GM19351 (cell line): ENCODE results near the gene MEA1.
"Not testable (repeated sequence)": the region's sequence is repeated elsewhere in the genome, so short reads cannot be mapped to it uniquely, and the experiment has no call there.

Experiments
- ATAC-seq: cut with Tn5 transposase; IDR thresholded peaks from one replicate; pipeline ENCODE4 v1.9.1; 2021; ENCODE audit warnings: mild to moderate bottlenecking, moderate library complexity; ENCODE audit not compliant: unreplicated experiment

Gene MEA1

DNA sequence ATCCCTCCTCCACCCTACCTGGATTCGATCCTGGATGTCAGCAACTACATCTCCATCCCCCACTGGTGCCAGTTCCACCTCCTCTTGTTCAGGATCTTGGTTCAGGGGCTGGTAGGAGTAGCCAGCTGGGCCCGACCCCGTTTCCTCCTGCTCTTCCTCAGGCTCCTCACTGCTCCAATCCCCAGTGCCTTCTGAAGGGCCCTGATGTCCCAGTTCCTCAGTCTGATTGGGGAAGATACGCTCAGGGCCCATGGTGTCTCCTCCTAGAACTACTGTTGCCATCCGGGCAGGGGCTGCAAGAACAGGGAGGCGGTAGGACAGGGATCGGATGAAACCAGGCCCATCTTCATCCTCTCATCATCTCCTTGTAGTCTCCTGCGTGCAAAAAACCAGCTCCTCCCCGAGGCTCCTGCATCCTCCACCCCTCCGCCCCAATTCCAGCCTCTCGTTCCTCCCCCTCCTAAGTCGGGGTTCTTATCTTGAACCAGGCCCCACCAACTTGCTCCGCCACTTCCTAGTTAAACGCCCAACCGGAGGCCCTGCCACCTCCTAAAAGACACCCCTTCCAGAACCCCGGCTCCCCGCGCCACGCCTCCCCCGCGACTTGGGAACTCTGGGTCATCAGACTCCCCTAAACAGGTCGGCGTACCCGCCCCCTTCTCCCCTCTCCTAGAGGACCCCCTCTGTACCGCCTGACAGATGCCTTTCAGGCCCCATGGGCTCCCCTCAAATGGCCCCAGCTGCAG, 476 bp downstream of the MEA1 start:
- no peak for ATAC-seq

DNA sequence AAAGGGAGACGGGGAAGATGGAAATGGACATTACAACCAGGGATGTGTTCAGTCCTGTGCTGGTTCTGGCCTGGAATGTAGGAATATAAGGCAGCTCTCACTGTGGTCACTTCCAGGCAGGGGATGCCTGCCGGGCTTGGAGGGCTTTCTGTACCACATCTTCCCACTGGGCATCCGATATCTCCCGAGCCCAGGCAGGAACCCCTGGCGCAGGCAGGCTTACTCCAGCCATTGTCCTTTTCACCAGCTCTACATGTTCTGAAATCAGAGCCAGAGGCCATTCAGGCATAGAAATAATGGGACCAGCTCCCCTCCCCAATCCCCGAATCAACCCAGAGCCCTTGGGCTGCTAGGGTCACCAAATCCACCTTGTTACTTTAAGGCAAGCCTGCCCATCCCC, 1.4 kb downstream of the MEA1 start:
- ATAC-seq: no peak

- ATAC-seq: no peak
Observed at GRCh38 chr6:43011207-43011606, 2.5 kb downstream of the MEA1 start.

DNA sequence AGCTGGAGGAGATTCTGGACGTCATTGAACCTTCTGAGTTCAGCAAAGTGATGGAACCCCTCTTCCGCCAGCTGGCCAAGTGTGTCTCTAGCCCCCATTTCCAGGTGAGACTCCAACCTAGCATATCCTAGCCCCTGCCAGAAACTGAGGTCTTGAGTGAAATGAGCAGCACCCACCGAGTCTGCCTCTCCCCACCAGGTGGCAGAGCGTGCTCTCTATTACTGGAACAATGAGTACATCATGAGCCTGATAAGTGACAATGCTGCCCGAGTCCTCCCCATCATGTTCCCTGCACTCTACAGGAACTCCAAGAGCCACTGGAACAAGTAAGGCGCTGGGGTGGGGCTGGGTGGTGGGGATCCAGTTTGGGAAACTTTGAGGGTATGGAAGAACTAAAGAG, 4.6 kb downstream of the MEA1 start:
- no peak for ATAC-seq

DNA sequence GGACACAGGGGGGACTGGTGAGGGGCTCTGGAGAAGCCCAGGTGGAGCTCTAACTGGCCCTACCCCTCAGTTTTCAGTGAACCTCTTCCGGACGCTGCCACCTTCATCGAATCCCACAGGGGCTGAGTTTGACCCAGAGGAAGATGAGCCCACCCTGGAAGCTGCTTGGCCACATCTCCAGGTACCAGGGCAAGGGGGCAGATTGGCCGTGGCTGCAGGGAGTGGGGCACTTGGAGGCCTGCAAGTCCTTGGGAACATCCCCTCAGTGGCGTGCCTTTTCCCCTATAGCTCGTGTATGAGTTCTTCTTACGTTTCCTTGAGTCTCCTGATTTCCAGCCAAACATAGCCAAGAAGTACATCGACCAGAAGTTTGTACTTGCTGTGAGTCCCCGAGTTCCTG, 6.6 kb downstream of the MEA1 start:
- no peak for ATAC-seq

GRCh38 chr6:43006251-43006650, 7.5 kb downstream of the MEA1 start:
- ATAC-seq: no peak

- no peak for ATAC-seq
Observed at GRCh38 chr6:43005844-43006243, 7.9 kb downstream of the MEA1 start.

DNA sequence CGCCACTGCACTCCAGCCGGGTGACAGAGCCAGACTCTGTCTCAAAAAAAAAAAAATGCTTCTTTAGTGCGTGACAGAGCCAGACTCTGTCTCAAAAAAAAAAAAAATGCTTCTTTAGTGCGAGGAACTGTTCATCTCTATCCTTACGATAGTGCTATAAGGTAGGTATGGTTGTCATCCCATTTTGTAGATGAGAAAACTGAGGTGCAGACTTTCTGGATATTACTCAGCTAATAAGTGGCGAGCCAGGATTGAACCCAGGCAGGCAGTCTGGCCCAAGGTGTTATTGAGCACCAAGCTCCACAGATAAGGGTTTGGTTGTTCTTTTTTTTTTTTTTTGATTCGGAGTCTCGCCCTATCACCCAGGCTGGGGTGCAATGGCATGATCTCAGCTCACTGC, 11.9 kb downstream of the MEA1 start:
- no peak for ATAC-seq

DNA sequence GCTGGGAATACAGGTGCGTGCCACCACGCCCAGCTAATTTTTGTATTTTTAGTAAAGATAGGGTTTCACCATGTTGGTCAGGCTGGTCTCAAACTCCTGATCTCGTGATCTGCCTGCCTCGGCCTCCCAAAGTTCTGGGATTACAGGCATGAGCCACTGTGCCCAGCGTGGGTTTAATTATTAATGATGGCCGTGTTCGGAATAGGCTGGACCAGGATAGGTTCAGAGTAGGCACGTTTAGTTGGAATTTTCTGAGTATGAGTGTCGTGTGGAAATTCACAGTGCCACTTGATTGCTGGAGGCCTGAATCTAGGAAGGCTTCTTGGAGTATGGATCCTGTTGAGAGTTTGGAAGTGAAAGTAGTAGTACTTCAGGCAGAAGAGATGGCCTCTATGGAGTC, 15.5 kb downstream of the MEA1 start:
- ATAC-seq: not testable (repeated sequence)

DNA sequence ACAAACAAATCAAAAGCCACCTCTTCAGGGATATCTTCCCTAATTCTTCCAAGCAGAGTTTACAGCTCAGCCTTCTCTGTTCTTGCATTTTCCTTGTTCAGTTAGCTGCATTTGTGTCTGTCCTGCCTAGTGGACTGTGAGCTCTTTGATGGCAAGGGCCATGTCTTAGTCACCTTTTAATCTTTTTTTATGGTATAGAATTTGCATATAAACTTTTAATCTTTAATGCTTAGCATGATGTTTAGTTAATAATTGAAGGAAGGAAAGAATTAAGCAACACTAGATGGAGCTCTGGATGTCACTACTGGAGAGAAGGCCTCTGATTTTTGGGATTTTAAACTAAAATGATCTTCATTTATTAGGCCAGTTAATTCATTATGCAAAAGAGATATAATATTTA, 17.2 kb downstream of the MEA1 start:
- ATAC-seq: no peak

- ATAC-seq: no peak
Observed at GRCh38 chr6:42993445-42993844, 20.3 kb downstream of the MEA1 start.

DNA sequence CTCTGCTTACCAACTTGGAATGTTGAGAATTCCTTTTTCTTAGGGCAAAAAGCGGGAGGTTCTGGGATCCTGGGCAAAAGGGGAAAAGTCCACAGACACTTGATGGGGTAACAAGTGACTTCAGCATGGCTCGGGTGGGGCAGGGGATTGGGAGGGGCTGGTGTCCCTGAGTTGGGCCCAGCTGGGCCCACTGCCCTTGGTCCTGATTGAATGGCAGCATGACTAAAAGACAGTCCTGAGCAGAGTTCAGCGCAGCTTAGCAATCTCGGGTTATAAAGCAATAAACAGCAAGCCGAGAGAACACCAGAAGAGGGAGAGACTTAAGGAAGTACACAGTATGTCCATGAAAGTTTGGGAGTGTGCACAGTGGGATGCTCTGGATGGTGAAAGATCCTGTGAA, 23.8 kb downstream of the MEA1 start:
- ATAC-seq: no peak

GRCh38 chr6:42988486-42989020, 25.2 kb downstream of the MEA1 start:
- no peak for ATAC-seq

- no peak for ATAC-seq
Observed at GRCh38 chr6:42987533-42988451, 26.0 kb downstream of the MEA1 start.

DNA sequence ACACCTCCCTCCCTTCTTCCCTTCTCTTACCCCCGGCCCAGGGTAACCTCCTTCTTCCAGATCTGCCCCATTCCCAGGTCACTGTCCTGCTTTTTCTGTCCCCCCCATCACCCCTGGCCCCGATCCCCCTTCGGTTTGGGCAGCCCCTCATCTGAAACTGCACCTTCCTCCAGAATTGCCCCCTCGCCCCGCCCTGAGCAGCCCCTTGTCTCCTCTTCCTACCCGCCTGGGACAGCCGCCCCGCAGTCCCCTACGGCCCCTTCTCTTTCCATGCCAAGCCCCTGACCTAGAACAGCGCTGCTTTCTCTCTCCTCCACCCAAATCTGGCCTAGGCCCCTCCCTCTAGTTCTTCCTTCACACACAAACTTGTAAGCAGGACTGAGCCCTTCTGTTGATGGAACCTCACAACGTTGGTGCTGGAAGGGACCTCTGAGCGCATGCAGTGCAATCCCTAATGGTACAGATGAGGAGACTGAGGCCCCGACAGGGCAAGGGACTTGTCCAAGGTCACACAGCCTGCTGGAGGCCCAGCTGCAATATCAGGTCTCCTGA, 28.7 kb downstream of the MEA1 start:
- ATAC-seq: no peak

DNA sequence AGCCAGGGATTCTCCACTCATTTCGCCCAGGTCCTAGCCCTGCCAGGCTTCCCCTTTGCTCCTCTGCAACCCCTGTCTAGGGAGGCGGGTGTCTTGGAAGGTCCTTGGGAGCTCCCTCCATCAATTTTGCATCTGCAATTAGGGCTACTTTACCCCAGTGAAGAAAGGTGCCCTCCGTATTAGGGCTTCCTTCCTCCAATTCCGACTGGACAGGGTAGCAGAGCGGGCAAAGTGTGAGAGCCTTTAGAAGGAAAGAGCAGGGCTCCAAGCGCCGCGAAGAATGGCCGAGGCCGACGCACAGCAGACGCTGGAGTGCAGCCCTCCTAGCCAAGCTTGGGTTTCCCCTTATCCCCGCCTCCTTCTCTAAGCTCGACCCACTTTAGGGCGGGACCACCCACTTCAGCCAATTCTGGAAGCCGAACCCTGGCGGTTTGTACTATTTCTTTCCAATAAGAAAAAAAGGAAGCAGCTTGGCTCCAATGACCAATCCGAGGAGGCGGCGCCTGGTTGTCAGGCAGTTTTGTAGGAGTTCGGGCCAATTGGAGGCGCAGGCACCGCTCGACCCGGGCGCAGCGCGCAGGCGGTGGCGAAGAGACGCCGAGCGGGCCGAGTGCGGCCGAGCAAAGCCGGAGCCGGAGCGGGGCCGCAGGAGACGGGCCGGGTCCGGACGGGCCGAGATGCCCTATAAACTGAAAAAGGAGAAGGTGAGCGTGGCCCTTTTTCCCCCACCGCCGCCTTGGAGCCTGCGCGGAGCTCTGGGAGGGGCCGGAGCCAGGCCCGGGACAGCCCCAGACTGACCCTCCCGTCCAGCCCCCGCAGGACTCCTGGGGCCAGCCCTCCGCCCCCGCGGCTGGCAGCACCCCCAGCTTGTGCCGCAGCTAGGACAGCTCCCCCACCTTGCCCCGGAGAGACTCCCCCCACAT, 29.5 kb downstream of the MEA1 start, which contains the start of gene PPP2R5D:
Gene PPP2R5D, plus strand, starts transcription at position 570 of the 923 bp plus-strand sequence. Its CDS starts 108 bp downstream, at position 678.
- peak; percentile 93 for ATAC-seq

DNA sequence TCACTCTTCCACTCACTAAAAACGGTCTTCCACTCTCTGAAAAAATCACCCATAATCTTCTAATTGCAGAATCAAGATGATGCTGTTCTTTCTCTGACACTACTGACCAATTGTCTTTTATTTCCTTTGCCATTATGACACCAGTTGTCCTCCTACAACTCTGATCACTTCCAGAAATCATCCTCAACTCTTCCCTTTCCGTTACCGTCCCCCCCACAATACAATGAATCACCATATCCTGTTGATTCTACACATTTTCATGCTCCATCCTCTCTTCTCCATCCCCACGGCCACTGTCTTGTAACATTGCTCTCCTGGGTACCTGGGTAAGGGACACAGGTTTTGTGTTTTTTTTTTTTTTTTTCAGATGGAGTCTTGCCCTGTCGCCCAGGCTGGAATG, 31.9 kb downstream of the MEA1 start:
- ATAC-seq: no peak

DNA sequence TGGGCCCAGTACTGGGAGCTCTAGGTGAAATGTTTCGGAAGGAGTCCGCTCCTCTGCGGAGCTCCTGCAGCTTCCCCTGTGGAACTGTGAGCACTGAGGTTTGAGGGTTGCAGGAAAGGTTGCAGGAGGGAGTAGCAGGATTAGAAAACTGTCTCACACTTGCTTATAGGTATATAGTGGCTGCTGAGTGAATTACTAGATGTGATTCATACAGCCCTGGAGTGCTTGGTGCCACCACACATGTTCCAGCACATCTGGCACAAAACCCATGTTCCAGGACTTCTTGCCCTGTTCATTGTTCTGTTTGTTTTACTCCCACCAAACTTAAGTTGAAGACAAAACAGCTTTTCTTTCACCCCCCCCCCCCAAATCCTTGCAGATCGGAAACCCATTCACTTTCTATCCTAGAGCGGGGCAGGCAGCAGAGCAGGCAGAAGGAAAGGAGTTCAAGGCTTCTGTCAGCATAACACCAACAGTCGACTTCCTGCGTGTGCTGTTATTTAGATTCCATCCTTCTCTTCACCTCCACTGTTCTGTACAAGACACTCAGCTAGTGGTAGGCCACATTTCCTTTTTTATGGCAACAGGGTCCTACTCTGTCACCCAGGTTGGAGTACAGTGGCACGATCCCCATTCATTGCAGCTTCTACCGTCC, 34.1 kb downstream of the MEA1 start:
- no peak for ATAC-seq

DNA sequence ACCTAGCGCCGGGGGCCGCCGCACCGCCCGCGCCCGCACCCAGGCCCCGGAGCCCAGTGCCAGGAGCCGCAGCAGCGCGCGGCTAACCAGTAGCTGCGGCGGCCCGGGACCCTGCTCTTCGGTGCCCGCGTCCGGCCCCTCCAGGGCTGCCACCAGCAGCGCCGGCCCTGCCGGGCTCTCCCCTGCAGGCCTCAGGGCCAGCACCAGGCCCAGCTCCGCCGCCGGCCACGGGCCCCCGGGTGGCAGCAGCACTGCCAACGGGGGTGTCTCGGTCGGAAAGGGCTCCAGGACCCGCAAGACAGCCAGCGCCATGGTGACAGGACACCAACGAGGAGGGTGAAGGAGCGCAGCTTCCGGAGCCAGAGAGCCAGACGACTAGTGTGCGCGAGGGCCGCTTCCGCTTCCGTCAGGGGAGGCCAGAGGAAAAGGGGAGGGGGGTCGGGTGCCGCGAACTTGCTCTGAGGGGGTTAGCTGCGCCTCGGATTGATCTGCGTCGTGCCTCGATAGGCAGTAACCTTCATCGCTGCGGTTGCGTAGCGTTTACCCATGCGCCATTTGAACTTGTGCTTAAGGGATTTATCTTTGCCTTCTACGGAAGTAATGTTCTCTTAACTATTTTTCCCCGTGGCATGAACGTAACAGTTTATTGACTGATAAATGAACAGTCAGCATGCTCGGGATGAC, 34.8 kb downstream of the MEA1 start, which contains the start of gene PEX6:
Gene PEX6, minus strand, starts transcription at position 343 of the 684 bp plus-strand sequence. Its CDS starts 31 bp downstream, at position 312.
- ATAC-seq: peak; percentile 93
